Activated CD4-positive, alpha-beta T cell treated with anti-CD3 and anti-CD28 coated beads, Interleukin-2, amount 10 ng/mL, durations not matched to agents 24 days and 14 days (primary cell): ENCODE data around the gene VSTM2L. TPM values are rescaled to one million over a fixed set of nuclear protein-coding genes. Genes with fewer than 3 reads are reported as not detected.

Experiments
- DNase-seq: peaks from one replicate; pipeline ENCODE4 v3.0.0; 2022
- H3K27ac Mint-ChIP-seq: one replicate; pipeline ENCODE4 v1.8.0; 2022; ENCODE audit warnings: mild to moderate bottlenecking, mixed read lengths
- H3K27me3 Mint-ChIP-seq: one replicate; pipeline ENCODE4 v1.8.0; 2022; ENCODE audit warnings: mixed read lengths
- H3K36me3 Mint-ChIP-seq: one replicate; pipeline ENCODE4 v1.8.0; 2022; ENCODE audit warnings: low read depth, mild to moderate bottlenecking, mixed read lengths
- H3K4me1 Mint-ChIP-seq: one replicate; pipeline ENCODE4 v1.8.0; 2021; ENCODE audit warnings: mixed read lengths
- H3K4me3 Mint-ChIP-seq: one replicate; pipeline ENCODE4 v1.8.0; 2022; ENCODE audit warnings: mild to moderate bottlenecking, moderate library complexity, mixed read lengths
- H3K9me3 Mint-ChIP-seq: one replicate; pipeline ENCODE4 v1.8.0; 2021; ENCODE audit warnings: mixed read lengths
- intact Hi-C: fragments of 100-400 bp; cut with micrococcal nuclease; formaldehyde crosslinking; loops from one replicate; pipeline ENCODE4 v1.15.1; 2023
- total RNA-seq: library from RNA; stranded (reverse); gene quantifications from 2 replicates; pipeline ENCODE4 v1.2.3, GENCODE V29; 2022

VSTM2L gene
- total RNA-seq, 1 donor from 2014 or later = 0.09 TPM

GRCh38 chr20:37987602-37988290, 84.8 kb downstream of the VSTM2L start:
- H3K9me3 Mint-ChIP-seq = no peaks in the 10 kb centered on the region
- intact Hi-C loops = no loop called here
- H3K27ac Mint-ChIP-seq = no peak overlapping the region
- no peak for DNase-seq
- peaks cover 30% of the 10 kb centered on the region for H3K36me3 Mint-ChIP-seq
- peaks cover 24% of the 10 kb centered on the region for H3K4me1 Mint-ChIP-seq
- H3K27me3 Mint-ChIP-seq = no peaks in the 10 kb centered on the region
- H3K4me3 Mint-ChIP-seq = no peak overlapping the region

GRCh38 chr20:37988306-37988954, 85.5 kb downstream of the VSTM2L start:
- no peaks in the 10 kb centered on the region for H3K9me3 Mint-ChIP-seq
- H3K36me3 Mint-ChIP-seq = peaks cover 23% of the 10 kb centered on the region
- H3K27ac Mint-ChIP-seq = peak overlapping the region; percentile 4
- H3K4me3 Mint-ChIP-seq = no peak overlapping the region
- intact Hi-C loops = no loop called here
- H3K27me3 Mint-ChIP-seq = no peaks in the 10 kb centered on the region
- H3K4me1 Mint-ChIP-seq = peaks cover 24% of the 10 kb centered on the region
- DNase-seq = no peak

- H3K4me3 Mint-ChIP-seq = no peak overlapping the region
- H3K27ac Mint-ChIP-seq = peak overlapping the region; percentile 87
Measured at GRCh38 chr20:37989601-37990295, 86.8 kb downstream of the VSTM2L start.

DNA sequence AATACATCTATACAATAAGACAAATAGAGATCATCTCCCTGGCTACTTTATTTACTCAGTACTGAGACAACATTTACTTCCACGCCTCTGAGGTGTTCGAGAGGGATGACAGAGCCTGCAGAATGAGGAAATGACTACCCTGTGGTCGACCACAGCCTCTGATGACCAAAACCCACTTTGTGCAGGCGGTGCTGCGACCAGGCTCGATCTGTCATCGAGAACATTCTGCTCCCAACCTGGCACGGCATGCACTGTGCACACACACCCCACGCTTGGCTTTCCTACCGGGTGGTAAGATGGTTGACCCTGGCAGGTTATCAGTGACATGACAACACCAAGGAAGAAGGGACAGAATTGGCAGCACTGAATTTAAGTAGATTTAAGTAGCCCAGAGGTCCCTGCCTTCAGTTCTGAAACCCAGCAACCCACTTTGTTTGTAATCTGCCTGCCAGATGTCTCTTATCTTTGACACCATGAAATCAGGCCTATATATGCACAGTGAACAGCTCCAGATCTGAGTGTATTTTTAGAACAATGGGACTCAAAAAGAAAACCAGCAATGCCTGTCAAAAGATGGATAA, 87.7 kb downstream of the VSTM2L start:
- peak overlapping the region; percentile 53 for H3K4me3 Mint-ChIP-seq
- peaks cover 37% of the 10 kb centered on the region for H3K36me3 Mint-ChIP-seq
- intact Hi-C loops = loop anchor here (5.0 kb wide), 1 partner anchor 88 kb away; the partner anchor contains the start of gene VSTM2L

More at GRCh38 chr20:37989601-37990295, 86.8 kb downstream of the VSTM2L start:
- Mint-ChIP-seq H3K4me1 (peaks cover 24% of the 10 kb centered on the region), H3K27me3 (no peaks in the 10 kb centered on the region), H3K9me3 (no peaks in the 10 kb centered on the region), H3K36me3 (peaks cover 30% of the 10 kb centered on the region)
- DNase-seq = no peak
- intact Hi-C loops = loop anchor here (5.0 kb wide), 1 partner anchor 87 kb away; the partner anchor contains the start of gene VSTM2L

DNA sequence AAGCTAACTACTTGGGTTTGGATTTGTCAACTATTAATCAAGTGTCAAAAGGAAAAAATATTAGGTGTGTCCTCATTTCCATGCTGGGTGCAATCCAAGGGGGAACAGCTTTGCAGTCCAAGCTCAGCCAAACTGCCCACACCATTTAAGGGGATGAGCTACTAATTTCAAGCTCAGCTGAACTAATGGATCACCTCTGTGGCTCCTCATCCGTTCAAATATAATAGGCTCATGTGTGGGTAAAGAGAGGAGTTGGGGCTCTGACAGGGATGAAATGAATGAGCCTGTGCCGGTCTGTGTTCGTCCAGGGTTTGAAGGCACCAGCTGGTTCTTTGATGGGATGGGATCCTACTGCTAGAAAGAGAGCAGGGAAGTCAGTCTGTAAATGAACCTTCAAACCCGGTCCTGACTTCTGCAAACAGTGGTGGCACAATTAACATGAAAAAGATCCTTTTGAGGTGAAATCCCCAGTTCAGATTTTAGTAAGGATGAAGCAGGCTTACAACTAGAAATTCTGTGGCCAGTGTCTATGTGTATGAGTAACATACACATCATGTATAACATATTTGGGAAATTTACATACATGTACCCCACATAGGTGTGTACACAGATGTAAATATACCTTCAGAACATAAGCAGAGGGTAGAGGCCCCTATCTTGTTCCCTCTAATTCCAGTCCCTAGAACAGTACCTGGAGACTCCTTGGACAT, 88.4 kb downstream of the VSTM2L start:
- DNase-seq = no peak
- no peaks in the 10 kb centered on the region for H3K27me3 Mint-ChIP-seq
- H3K4me3 Mint-ChIP-seq = peak overlapping the region; percentile 53
- peak overlapping the region; percentile 87 for H3K27ac Mint-ChIP-seq
- H3K36me3 Mint-ChIP-seq = peaks cover 41% of the 10 kb centered on the region
- no peaks in the 10 kb centered on the region for H3K9me3 Mint-ChIP-seq
- intact Hi-C loops = loop anchor here (5.0 kb wide), 1 partner anchor 89 kb away; the partner anchor contains the start of gene VSTM2L
- peaks cover 24% of the 10 kb centered on the region for H3K4me1 Mint-ChIP-seq

More for the DNA sequence above, 87.7 kb downstream of the VSTM2L start:
- no peaks in the 10 kb centered on the region for H3K9me3 Mint-ChIP-seq
- H3K27ac Mint-ChIP-seq = peak overlapping the region; percentile 87
- H3K27me3 Mint-ChIP-seq = no peaks in the 10 kb centered on the region
- peak; percentile 90 for DNase-seq
- peaks cover 24% of the 10 kb centered on the region for H3K4me1 Mint-ChIP-seq

DNA sequence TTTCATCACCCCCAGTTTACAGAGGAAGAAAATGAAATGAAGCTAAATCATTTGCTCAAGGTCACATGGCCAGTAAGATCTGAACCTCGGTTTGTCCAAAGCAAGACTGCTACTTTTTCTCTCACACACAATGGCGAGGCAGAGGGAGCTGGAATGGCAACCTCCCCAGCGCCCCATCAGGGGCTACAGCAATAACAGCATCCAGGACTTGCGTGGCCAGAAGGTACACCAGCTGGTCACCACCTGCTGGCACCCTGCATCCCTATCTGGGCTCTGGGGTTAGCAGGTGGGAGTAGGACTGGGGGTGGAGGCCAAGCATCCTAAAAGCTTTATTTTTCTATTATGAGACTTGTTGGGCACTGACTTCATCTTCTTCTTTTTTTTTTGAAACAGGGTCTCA, 89.0 kb downstream of the VSTM2L start:
- H3K4me3 Mint-ChIP-seq = no peak overlapping the region
- intact Hi-C loops = loop anchor here (5.0 kb wide), 1 partner anchor 90 kb away; the partner anchor contains the start of gene VSTM2L
- H3K27me3 Mint-ChIP-seq = no peaks in the 10 kb centered on the region
- no peak overlapping the region for H3K27ac Mint-ChIP-seq
- peaks cover 46% of the 10 kb centered on the region for H3K36me3 Mint-ChIP-seq
- H3K4me1 Mint-ChIP-seq = peaks cover 24% of the 10 kb centered on the region
- H3K9me3 Mint-ChIP-seq = no peaks in the 10 kb centered on the region
- no peak for DNase-seq

- peaks cover 53% of the 10 kb centered on the region for H3K36me3 Mint-ChIP-seq
- peaks cover 24% of the 10 kb centered on the region for H3K4me1 Mint-ChIP-seq
- intact Hi-C loops = loop anchor here (1.0 to 5.0 kb wide), 2 partner anchors 91 to 429 kb away; partner anchors contain the start of gene VSTM2L
- no peaks in the 10 kb centered on the region for H3K9me3 Mint-ChIP-seq
- peak; percentile 66 for DNase-seq
- no peak overlapping the region for H3K27ac Mint-ChIP-seq
- no peaks in the 10 kb centered on the region for H3K27me3 Mint-ChIP-seq
- no peak overlapping the region for H3K4me3 Mint-ChIP-seq
Measured at GRCh38 chr20:37992802-37993409, 90.0 kb downstream of the VSTM2L start.

DNA sequence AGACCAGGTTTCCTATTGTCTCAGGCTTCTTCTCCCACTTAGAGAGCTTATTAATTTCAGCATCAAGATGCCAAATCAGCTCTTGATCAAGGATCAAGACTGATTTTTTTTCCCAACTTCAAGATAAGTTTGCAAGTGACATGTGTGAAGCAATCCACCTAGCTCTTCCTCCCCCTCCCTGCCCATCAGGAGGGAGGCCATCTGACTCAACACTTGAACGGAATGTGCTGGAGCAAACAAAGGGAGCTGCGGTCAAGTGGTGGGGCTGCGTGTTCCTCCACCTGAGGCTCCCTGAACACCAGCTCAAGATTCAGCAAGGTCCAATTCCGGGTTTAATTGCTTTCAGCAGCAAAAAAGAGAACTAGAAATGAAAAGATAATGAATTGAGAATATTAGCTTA, 91.6 kb downstream of the VSTM2L start:
- peaks cover 26% of the 10 kb centered on the region for H3K4me1 Mint-ChIP-seq
- H3K27me3 Mint-ChIP-seq = no peaks in the 10 kb centered on the region
- DNase-seq = no peak
- H3K36me3 Mint-ChIP-seq = peaks cover 53% of the 10 kb centered on the region
- no peaks in the 10 kb centered on the region for H3K9me3 Mint-ChIP-seq
- intact Hi-C loops = loop anchor here (5.0 kb wide), 1 partner anchor 92 kb away; the partner anchor contains the start of gene VSTM2L
- no peak overlapping the region for H3K27ac Mint-ChIP-seq
- no peak overlapping the region for H3K4me3 Mint-ChIP-seq

Other genes with a start within 250 kb of the VSTM2L start
- gene CTNNBL1, start 209.1 kb upstream of the VSTM2L start, total RNA-seq = 97.9 and 105 TPM in 2 replicates
- gene TTI1, start 130.3 kb downstream of the VSTM2L start, total RNA-seq = 43.3 and 48.8 TPM in 2 replicates
- 49.8 and 51.2 TPM in 2 replicates for gene RPRD1B, start 130.6 kb downstream of the VSTM2L start, total RNA-seq